Keratinocyte (primary cell): ENCODE results near the gene ELP4. TPM values are rescaled to one million over a fixed set of nuclear protein-coding genes. Genes with fewer than 3 reads are reported as not detected.

Experiments used
- DNase-seq: peaks from one replicate; pipeline ENCODE4 v3.0.0-alpha.2; 2011; ENCODE audit warnings: low read depth, missing footprints, low spot score
- FAIRE-seq: peaks from 2 replicates; lab custom pipeline; 2011; peaks lifted over from hg19 to GRCh38; lab: Jason Lieb, UNC
- H2AFZ ChIP-seq: 2 replicates; pipeline ENCODE4 v1.6.0; 2012; ENCODE audit warnings: low read length, control low read depth, inconsistent platforms; ENCODE audit not compliant: control insufficient read depth
- H3K27ac ChIP-seq: 2 replicates; pipeline ENCODE4 v1.5.1; 2011; ENCODE audit warnings: low read length; ENCODE audit not compliant: control insufficient read depth, insufficient read depth
- H3K27me3 ChIP-seq: 3 replicates; pipeline ENCODE4 v1.6.0; 2011; ENCODE audit warnings: low read length; ENCODE audit not compliant: control insufficient read depth, insufficient read depth; ENCODE audit errors: extremely low read depth
- H3K36me3 ChIP-seq, 2 experiments: 2 replicates in 1 of 2; 3 replicates in 1 of 2; pipeline ENCODE4 v1.5.1; 2011; ENCODE audit warnings: low read length in 2 of 2, mild to moderate bottlenecking in 1 of 2; ENCODE audit not compliant: control insufficient read depth in 2 of 2, insufficient read depth in 2 of 2; ENCODE audit errors: extremely low read depth in 1 of 2
- H3K4me1 ChIP-seq: 3 replicates; pipeline ENCODE4 v1.5.1; 2011; ENCODE audit warnings: low read length; ENCODE audit not compliant: control insufficient read depth, insufficient read depth; ENCODE audit errors: extremely low read depth
- H3K4me2 ChIP-seq: 3 replicates; pipeline ENCODE4 v1.6.0; 2011; ENCODE audit warnings: low read depth, low read length; ENCODE audit not compliant: control insufficient read depth, insufficient read depth; ENCODE audit errors: extremely low read depth
- H3K4me3 ChIP-seq, 3 experiments: fragments of 200-600 bp in 1 of 3; sonication (generic) in 1 of 3; 2 replicates in 2 of 3; 3 replicates in 1 of 3; pipeline ENCODE4 v1.5.1; 2011 to 2016; ENCODE audit warnings: low read length in 3 of 3, mild to moderate bottlenecking in 3 of 3, control low read depth in 2 of 3, inconsistent platforms in 1 of 3, low read depth in 1 of 3, mixed read lengths in 1 of 3, mixed run types in 1 of 3, moderate library complexity in 1 of 3; ENCODE audit not compliant: control insufficient read depth in 2 of 3, insufficient read depth in 2 of 3; ENCODE audit errors: extremely low read depth in 1 of 3
- H3K79me2 ChIP-seq: 2 replicates; pipeline ENCODE4 v1.6.0; 2012; ENCODE audit warnings: low read length; ENCODE audit not compliant: control insufficient read depth, insufficient read depth
- H3K9ac ChIP-seq: 3 replicates; pipeline ENCODE4 v1.6.0; 2011; ENCODE audit warnings: low read length; ENCODE audit not compliant: control insufficient read depth, insufficient read depth; ENCODE audit errors: extremely low read depth
- H3K9me1 ChIP-seq: 3 replicates; pipeline ENCODE4 v1.6.0; 2011; ENCODE audit warnings: low read length; ENCODE audit not compliant: control insufficient read depth, insufficient read depth; ENCODE audit errors: extremely low read depth
- H3K9me3 ChIP-seq: 2 replicates; pipeline ENCODE4 v1.5.1; 2012; ENCODE audit warnings: low read depth, low read length; ENCODE audit not compliant: control insufficient read depth
- H4K20me1 ChIP-seq: 3 replicates; pipeline ENCODE4 v1.6.0; 2011; ENCODE audit warnings: low read length; ENCODE audit not compliant: control insufficient read depth, insufficient read depth; ENCODE audit errors: extremely low read depth
- EZH2 ChIP-seq: IDR thresholded peaks from one replicate; pipeline ENCODE4 v1.6.1; 2012; ENCODE audit warnings: inconsistent platforms, mild to moderate bottlenecking, low read length, moderate library complexity
- dilution Hi-C: fragments of 300-500 bp; cut with MboI; formaldehyde crosslinking; loops from one replicate; pipeline ENCODE4 v1.7.0; 2020; ENCODE audit warnings: low sequenced_read_pairs; ENCODE audit not compliant: extremely low pct_ligation_motif_present
- polyA plus RNA-seq, 5 experiments: library from polyadenylated mRNA; depleted of rRNA in 3 of 5; stranded (reverse) in 3 of 5; stranded (forward) in 1 of 5; unstranded in 1 of 5; fragments of >200 nt; gene quantifications; 1 replicate in 1 of 5; 2 replicates in 3 of 5; 3 replicates in 1 of 5; pipeline versions ENCODE4 v1.2.1 to v1.2.3, GENCODE V29; 2011 to 2012; ENCODE audit warnings: missing spikeins in 2 of 5, low read depth in 1 of 5, low replicate concordance in 1 of 5
- TF ChIP-seq, protein P1 (sequence below), 3 experiments: IDR thresholded peaks in 1 of 3; conservative IDR thresholded peaks in 1 of 3; optimal IDR thresholded peaks in 1 of 3; 2 replicates in 2 of 3; 3 replicates in 1 of 3; pipeline versions ENCODE3 to v1.5.1; 2011; ENCODE audit warnings: low read length in 3 of 3, mild to moderate bottlenecking in 3 of 3, moderate library complexity in 2 of 3, control low read depth in 1 of 3, inconsistent platforms in 1 of 3; ENCODE audit not compliant: insufficient read depth in 2 of 3; ENCODE audit errors: extremely low read depth in 1 of 3

Gene ELP4
- polyA plus RNA-seq, 1 donor (not counting 4 experiments of a cell fraction or from before 2014, with no cell fraction given) = 29.6 TPM

DNA sequence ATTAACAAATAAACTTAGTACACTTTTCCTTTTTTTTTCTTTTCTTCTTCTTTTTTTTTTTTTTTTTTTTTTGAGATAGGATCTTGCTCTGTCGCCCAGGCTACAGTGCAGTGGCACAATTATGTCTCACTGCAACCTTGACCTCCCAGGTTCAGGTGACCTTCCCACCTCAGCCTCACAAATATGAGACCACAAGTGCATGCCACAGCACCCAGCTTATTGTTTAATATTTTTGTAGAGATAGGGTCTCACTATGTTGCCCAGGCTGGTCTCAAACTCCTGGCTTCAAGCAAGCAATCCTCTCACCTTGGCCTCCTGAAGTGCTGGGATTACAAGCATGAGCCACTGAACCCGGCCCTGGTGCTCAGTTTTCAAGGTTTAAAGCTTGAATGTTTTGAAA, 88.9 kb downstream of the ELP4 start:
- TF ChIP-seq, protein P1, sequence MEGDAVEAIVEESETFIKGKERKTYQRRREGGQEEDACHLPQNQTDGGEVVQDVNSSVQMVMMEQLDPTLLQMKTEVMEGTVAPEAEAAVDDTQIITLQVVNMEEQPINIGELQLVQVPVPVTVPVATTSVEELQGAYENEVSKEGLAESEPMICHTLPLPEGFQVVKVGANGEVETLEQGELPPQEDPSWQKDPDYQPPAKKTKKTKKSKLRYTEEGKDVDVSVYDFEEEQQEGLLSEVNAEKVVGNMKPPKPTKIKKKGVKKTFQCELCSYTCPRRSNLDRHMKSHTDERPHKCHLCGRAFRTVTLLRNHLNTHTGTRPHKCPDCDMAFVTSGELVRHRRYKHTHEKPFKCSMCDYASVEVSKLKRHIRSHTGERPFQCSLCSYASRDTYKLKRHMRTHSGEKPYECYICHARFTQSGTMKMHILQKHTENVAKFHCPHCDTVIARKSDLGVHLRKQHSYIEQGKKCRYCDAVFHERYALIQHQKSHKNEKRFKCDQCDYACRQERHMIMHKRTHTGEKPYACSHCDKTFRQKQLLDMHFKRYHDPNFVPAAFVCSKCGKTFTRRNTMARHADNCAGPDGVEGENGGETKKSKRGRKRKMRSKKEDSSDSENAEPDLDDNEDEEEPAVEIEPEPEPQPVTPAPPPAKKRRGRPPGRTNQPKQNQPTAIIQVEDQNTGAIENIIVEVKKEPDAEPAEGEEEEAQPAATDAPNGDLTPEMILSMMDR (optimal IDR thresholded peaks at IDR 0.05 in 1 of 3, IDR thresholded peaks at IDR 0.05 in 1 of 3, conservative IDR thresholded peaks at IDR 0.05 in 1 of 3; ENCODE audit: extremely low read depth in 1 of 3, insufficient read depth in 2 of 3, low read length in 3 of 3) = no peak
- no peak for TF ChIP-seq EZH2
- Histone ChIP-seq H3K9ac (no peak overlapping the region), H3K4me3 (no peak overlapping the region), H4K20me1 (no peaks in the 10 kb centered on the region), H3K4me1 (no peaks in the 10 kb centered on the region), H3K27ac (no peak overlapping the region), H3K4me2 (no peak overlapping the region), H3K9me3 (no peaks in the 10 kb centered on the region), H3K9me1 (no peaks in the 10 kb centered on the region), H3K79me2 (no peaks in the 10 kb centered on the region), H3K27me3 (no peaks in the 10 kb centered on the region), H2AFZ (no peak overlapping the region), H3K36me3 (no peaks in the 10 kb centered on the region)
- FAIRE-seq = no peak
- DNase-seq = no peak
- dilution Hi-C loops = no loop called here

DNA sequence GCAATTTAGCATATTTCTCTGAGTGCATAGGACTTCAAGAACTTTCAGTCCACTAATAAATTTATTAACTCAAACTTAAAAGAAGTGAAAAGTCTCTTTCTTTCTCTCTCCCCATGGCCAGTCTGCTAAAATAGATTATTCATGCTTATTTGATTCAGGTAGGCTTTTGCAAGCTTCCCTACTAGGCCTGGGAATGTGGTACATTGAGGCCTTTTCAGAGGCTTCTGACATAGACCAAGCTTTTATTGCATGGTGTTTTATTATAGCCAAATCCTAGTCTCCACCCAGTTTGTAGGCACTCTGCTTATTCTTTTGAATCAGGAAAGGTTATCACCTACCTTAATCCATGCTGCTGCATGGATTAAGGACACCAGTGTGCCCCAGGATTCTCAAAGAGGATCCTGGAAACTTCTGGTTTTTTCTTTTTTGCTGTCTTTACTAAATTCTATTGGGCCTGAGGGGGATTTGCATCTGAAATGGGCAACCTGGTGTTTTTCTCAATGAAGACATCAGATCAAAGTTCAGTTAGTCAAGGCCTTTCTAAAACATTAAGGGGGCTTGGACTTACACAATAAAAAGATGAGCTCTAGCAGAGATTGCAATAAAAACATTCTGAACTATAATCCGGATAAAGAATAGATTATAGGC, 92.2 kb downstream of the ELP4 start:
- Histone ChIP-seq H3K4me2 (no peak overlapping the region), H3K27ac (no peak overlapping the region), H3K4me1 (no peaks in the 10 kb centered on the region), H3K27me3 (no peaks in the 10 kb centered on the region), H3K36me3 (no peaks in the 10 kb centered on the region), H3K9ac (no peak overlapping the region), H3K4me3 (no peak overlapping the region), H3K79me2 (no peaks in the 10 kb centered on the region), H3K9me3 (no peaks in the 10 kb centered on the region), H4K20me1 (no peaks in the 10 kb centered on the region), H3K9me1 (no peaks in the 10 kb centered on the region), H2AFZ (no peak overlapping the region)
- FAIRE-seq (no peak), DNase-seq (no peak)
- no peak for TF ChIP-seq EZH2
- TF ChIP-seq, protein P1 (optimal IDR thresholded peaks at IDR 0.05 in 1 of 3, IDR thresholded peaks at IDR 0.05 in 1 of 3, conservative IDR thresholded peaks at IDR 0.05 in 1 of 3; ENCODE audit: extremely low read depth in 1 of 3, insufficient read depth in 2 of 3, low read length in 3 of 3) = no peak
- dilution Hi-C loops = no loop called here
